H9 (cell line): ENCODE measurements around the gene IQCN. TPM values are rescaled to one million over a fixed set of nuclear protein-coding genes. Genes with fewer than 3 reads are reported as not detected.

Experiments used
- DNase-seq: peaks from one replicate; pipeline ENCODE4 v3.0.0-alpha.2; 2017
- H2AFZ ChIP-seq: one replicate; pipeline ENCODE4 v1.6.1; 2013; ENCODE audit warnings: mild to moderate bottlenecking, low read length, control low read depth, moderate library complexity
- H2AK5ac ChIP-seq: 2 replicates; pipeline ENCODE4 v1.6.1; 2013; ENCODE audit warnings: low read length, control low read depth, mixed read lengths; ENCODE audit not compliant: insufficient read length
- H2BK120ac ChIP-seq: one replicate; pipeline ENCODE4 v1.6.1; 2013; ENCODE audit warnings: low read depth, mild to moderate bottlenecking, low read length, control low read depth, inconsistent platforms; ENCODE audit not compliant: poor library complexity, severe bottlenecking
- H2BK12ac ChIP-seq: 2 replicates; pipeline ENCODE4 v1.6.1; 2013; ENCODE audit warnings: low read length, control low read depth, mixed read lengths, low read depth; ENCODE audit not compliant: insufficient read length
- H2BK15ac ChIP-seq: 2 replicates; pipeline ENCODE4 v1.6.1; 2013; ENCODE audit warnings: low read depth, low read length, control low read depth
- H2BK20ac ChIP-seq: one replicate; pipeline ENCODE4 v1.6.1; 2013; ENCODE audit warnings: low read depth, mild to moderate bottlenecking, low read length, control low read depth, inconsistent platforms; ENCODE audit not compliant: poor library complexity, severe bottlenecking
- H2BK5ac ChIP-seq: 2 replicates; pipeline ENCODE4 v1.6.1; 2013; ENCODE audit warnings: low read length, control low read depth, mixed read lengths; ENCODE audit not compliant: insufficient read length
- H3K14ac ChIP-seq: 2 replicates; pipeline ENCODE4 v1.6.1; 2013; ENCODE audit warnings: low read length, control low read depth; ENCODE audit not compliant: insufficient read depth
- H3K18ac ChIP-seq: 2 replicates; pipeline ENCODE4 v1.6.1; 2013; ENCODE audit warnings: low read depth, mild to moderate bottlenecking, mixed read lengths, low read length, control low read depth; ENCODE audit not compliant: insufficient read length
- H3K23ac ChIP-seq: 2 replicates; pipeline ENCODE4 v1.6.1; 2013; ENCODE audit warnings: low read length, control low read depth, mixed read lengths, low read depth; ENCODE audit not compliant: insufficient read length
- H3K23me2 ChIP-seq: 2 replicates; pipeline ENCODE4 v1.6.1; 2013; ENCODE audit warnings: low read depth, mild to moderate bottlenecking, mixed read lengths, low read length, control low read depth; ENCODE audit not compliant: insufficient read length, poor library complexity, severe bottlenecking
- H3K27ac ChIP-seq: 2 replicates; pipeline ENCODE4 v1.5.1; 2013; ENCODE audit warnings: low read length, control low read depth, mixed read lengths, low read depth; ENCODE audit not compliant: insufficient read length
- H3K27me3 ChIP-seq: 2 replicates; pipeline ENCODE4 v1.6.1; 2013; ENCODE audit warnings: low read length, control low read depth, inconsistent platforms; ENCODE audit not compliant: insufficient read depth
- H3K4ac ChIP-seq: 2 replicates; pipeline ENCODE4 v1.6.1; 2013; ENCODE audit warnings: low read depth, mild to moderate bottlenecking, control low read depth, inconsistent platforms, low read length, moderate library complexity
- H3K4me1 ChIP-seq: 2 replicates; pipeline ENCODE4 v1.6.1; 2013; ENCODE audit warnings: low read length, control low read depth, inconsistent platforms; ENCODE audit not compliant: insufficient read depth
- H3K4me2 ChIP-seq: 2 replicates; pipeline ENCODE4 v1.6.1; 2013; ENCODE audit warnings: low read length, control low read depth, mixed read lengths; ENCODE audit not compliant: insufficient read length, insufficient read depth
- H3K56ac ChIP-seq: 2 replicates; pipeline ENCODE4 v1.6.1; 2013; ENCODE audit warnings: low read depth, mild to moderate bottlenecking, mixed read lengths, low read length, control low read depth; ENCODE audit not compliant: insufficient read length
- H3K79me1 ChIP-seq: 2 replicates; pipeline ENCODE4 v1.6.1; 2013; ENCODE audit warnings: low read depth, mild to moderate bottlenecking, moderate library complexity, low read length, control low read depth, inconsistent platforms; ENCODE audit not compliant: insufficient read depth, poor library complexity, severe bottlenecking
- H3K79me2 ChIP-seq: 2 replicates; pipeline ENCODE4 v1.6.1; 2013; ENCODE audit warnings: low read length, control low read depth, inconsistent platforms; ENCODE audit not compliant: insufficient read depth
- H3K9ac ChIP-seq: 2 replicates; pipeline ENCODE4 v1.6.1; 2013; ENCODE audit warnings: low read length, control low read depth, mixed read lengths; ENCODE audit not compliant: insufficient read length; ENCODE audit errors: extremely low read depth
- H3K9me3 ChIP-seq: one replicate; pipeline ENCODE4 v1.6.1; 2013; ENCODE audit warnings: low read depth, low read length, inconsistent platforms; ENCODE audit not compliant: control insufficient read depth
- H3T11ph ChIP-seq: one replicate; pipeline ENCODE4 v1.6.1; 2013; ENCODE audit warnings: mild to moderate bottlenecking, low read length, control low read depth, inconsistent platforms
- H4K20me1 ChIP-seq: one replicate; pipeline ENCODE4 v1.6.1; 2013; ENCODE audit not compliant: control insufficient read depth, insufficient read length, insufficient read depth
- H4K5ac ChIP-seq: 2 replicates; pipeline ENCODE4 v1.6.1; 2013; ENCODE audit warnings: low read depth, mild to moderate bottlenecking, mixed read lengths, low read length, control low read depth; ENCODE audit not compliant: insufficient read length
- H4K8ac ChIP-seq: replicated peaks from 2 replicates; pipeline ENCODE4 v1.6.1; 2013; ENCODE audit warnings: low read length, control low read depth, mixed read lengths, low read depth; ENCODE audit not compliant: insufficient read length
- H4K91ac ChIP-seq: 2 replicates; pipeline ENCODE4 v1.6.1; 2013; ENCODE audit warnings: low read depth, mild to moderate bottlenecking, moderate library complexity, mixed read lengths, low read length, control low read depth; ENCODE audit not compliant: insufficient read length
- H3K27ac Mint-ChIP-seq, 3 experiments: 2 replicates in 2 of 3; 3 replicates in 1 of 3; pipeline ENCODE4 v1.8.0; 2020 to 2021; ENCODE audit warnings: mixed read lengths in 3 of 3, mild to moderate bottlenecking in 1 of 3, moderate library complexity in 1 of 3
- H3K27me3 Mint-ChIP-seq: 2 replicates; pipeline ENCODE4 v1.8.0; 2021; ENCODE audit warnings: low read depth, mild to moderate bottlenecking, moderate library complexity, mixed read lengths
- H3K36me3 Mint-ChIP-seq, 3 experiments: 2 replicates in 2 of 3; 3 replicates in 1 of 3; pipeline ENCODE4 v1.8.0; 2020 to 2021; ENCODE audit warnings: low read depth in 3 of 3, mixed read lengths in 3 of 3; ENCODE audit not compliant: insufficient read depth in 1 of 3
- H3K4me1 Mint-ChIP-seq, 2 experiments: 2 replicates each; pipeline ENCODE4 v1.8.0; 2020; ENCODE audit warnings: mixed read lengths in 2 of 2
- H3K4me3 Mint-ChIP-seq, 2 experiments: 2 replicates in 1 of 2; 3 replicates in 1 of 2; pipeline ENCODE4 v1.8.0; 2020 to 2021; ENCODE audit warnings: mild to moderate bottlenecking in 2 of 2, mixed read lengths in 2 of 2, moderate library complexity in 1 of 2
- H3K9me3 Mint-ChIP-seq, 2 experiments: 2 replicates in 1 of 2; 3 replicates in 1 of 2; pipeline ENCODE4 v1.8.0; 2020; ENCODE audit warnings: mild to moderate bottlenecking in 2 of 2, mixed read lengths in 2 of 2, moderate library complexity in 1 of 2
- CTCF ChIP-seq: fragments of 200-600 bp; sonication (generic); conservative IDR thresholded peaks from 3 replicates; pipeline ENCODE4 v1.8.0; 2021; ENCODE audit warnings: antibody characterized with exemption, mild to moderate bottlenecking
- WGBS: extraction: QIAGEN DNeasy Blood & Tissue Kit; methylation state at CpG from one replicate; pipeline ENCODE4 v1.1.7; 2013; ENCODE audit warnings: missing lambda C conversion rate, low lambda C conversion rate, mixed read lengths; ENCODE audit not compliant: insufficient read length; ENCODE audit errors: extremely low coverage; 5-methylcytosine and 5-hydroxymethylcytosine counted together
- total RNA-seq: library from RNA; stranded (reverse); gene quantifications from 2 replicates; pipeline ENCODE4 v1.2.1, GENCODE V29; 2021

Gene IQCN
- total RNA-seq, 1 experiment from 2014 or later: 0.39 TPM

- Histone ChIP-seq H3K27me3 (no peaks in the 10 kb centered on the region), H2BK15ac (no peak overlapping the region), H3K9me3 (no peaks in the 10 kb centered on the region), H3K79me2 (no peaks in the 10 kb centered on the region), H4K5ac (no peak overlapping the region), H2AK5ac (no peak overlapping the region), H2BK5ac (no peak overlapping the region), H2BK120ac (no peak overlapping the region), H2BK12ac (no peak overlapping the region), H3K23me2 (no peaks in the 10 kb centered on the region), H3K27ac (no peak overlapping the region), H4K91ac (no peak overlapping the region), H3K56ac (no peak overlapping the region), H2AFZ (no peak overlapping the region), H3T11ph (no peak overlapping the region), H3K23ac (no peak overlapping the region), H3K9ac (no peak overlapping the region), H3K4ac (no peak overlapping the region), H4K20me1 (no peaks in the 10 kb centered on the region), H3K4me1 (no peaks in the 10 kb centered on the region), H3K18ac (no peak overlapping the region), H3K4me2 (no peak overlapping the region), H3K79me1 (no peaks in the 10 kb centered on the region), H4K8ac (no peak overlapping the region), H2BK20ac (no peak overlapping the region), H3K14ac (no peak overlapping the region)
- Mint-ChIP-seq H3K36me3 (peaks cover 28 to 76% (median 70%) of the 10 kb centered on the region in 3 experiments), H3K4me1 (peaks cover 8 to 19% of the 10 kb centered on the region in 2 experiments; a peak in 3 of 4 replicates), H3K27ac (peak overlapping the region; percentile 22 to 51 (median 39); a peak in 3 of 7 replicates), H3K4me3 (no peak overlapping the region), H3K27me3 (no peaks in the 10 kb centered on the region), H3K9me3 (no peaks in the 10 kb centered on the region)
- WGBS: no CpG with 5 or more reads among the region's 23 CpGs
- DNase-seq: no peak
- no peak for TF ChIP-seq CTCF
Observed at GRCh38 chr19:18310118-18310909, 36.1 kb upstream of the IQCN start.
